ENCODE results near the gene TRABD2B.

Gene TRABD2B

GRCh38 chr1:47809301-47810084 is 187.7 kb downstream of the TRABD2B start:
- no peaks in the 10 kb centered on the region for H3K27me3 ChIP-seq (ENCODE audit: insufficient read depth, low read length)
- H3K4me1 ChIP-seq (ENCODE audit: insufficient read depth, low read length), result peaks cover 8% of the 10 kb centered on the region
- no peaks in the 10 kb centered on the region for H3K9me3 ChIP-seq (ENCODE audit: low read length)
- H3K36me3 ChIP-seq (ENCODE audit: insufficient read depth, low read length), result no peaks in the 10 kb centered on the region
- no peak overlapping the region for H2AFZ ChIP-seq (ENCODE audit: low read depth, low read length)
- H3K4me3 ChIP-seq (ENCODE audit: low read length), result no peak overlapping the region

- Histone ChIP-seq H3K9me3 (ENCODE audit: low read length) (no peaks in the 10 kb centered on the region), H3K4me3 (ENCODE audit: low read length) (no peak overlapping the region), H2AFZ (ENCODE audit: low read depth, low read length) (no peak overlapping the region), H3K27me3 (ENCODE audit: insufficient read depth, low read length) (no peaks in the 10 kb centered on the region), H3K36me3 (ENCODE audit: insufficient read depth, low read length) (no peaks in the 10 kb centered on the region), H3K4me1 (ENCODE audit: insufficient read depth, low read length) (peaks cover 8% of the 10 kb centered on the region)
These were observed 188.6 kb downstream of the TRABD2B start for GRCh38 chr1:47808612-47809011.

GRCh38 chr1:47805921-47806361 is 191.2 kb downstream of the TRABD2B start:
- Histone ChIP-seq H3K4me1 (ENCODE audit: insufficient read depth, low read length) (no peaks in the 10 kb centered on the region), H3K4me3 (ENCODE audit: low read length) (no peak overlapping the region), H3K9me3 (ENCODE audit: low read length) (no peaks in the 10 kb centered on the region), H3K36me3 (ENCODE audit: insufficient read depth, low read length) (no peaks in the 10 kb centered on the region), H2AFZ (ENCODE audit: low read depth, low read length) (no peak overlapping the region), H3K27me3 (ENCODE audit: insufficient read depth, low read length) (no peaks in the 10 kb centered on the region)

GRCh38 chr1:47805018-47805417 is 192.2 kb downstream of the TRABD2B start:
- Histone ChIP-seq H3K36me3 (ENCODE audit: insufficient read depth, low read length) (no peaks in the 10 kb centered on the region), H3K9me3 (ENCODE audit: low read length) (no peaks in the 10 kb centered on the region), H3K4me1 (ENCODE audit: insufficient read depth, low read length) (no peaks in the 10 kb centered on the region), H3K27me3 (ENCODE audit: insufficient read depth, low read length) (no peaks in the 10 kb centered on the region), H2AFZ (ENCODE audit: low read depth, low read length) (no peak overlapping the region), H3K4me3 (ENCODE audit: low read length) (no peak overlapping the region)

- Histone ChIP-seq H3K4me3 (ENCODE audit: low read length) (no peak overlapping the region), H3K36me3 (ENCODE audit: insufficient read depth, low read length) (no peaks in the 10 kb centered on the region), H2AFZ (ENCODE audit: low read depth, low read length) (no peak overlapping the region), H3K4me1 (ENCODE audit: insufficient read depth, low read length) (no peaks in the 10 kb centered on the region), H3K9me3 (ENCODE audit: low read length) (no peaks in the 10 kb centered on the region), H3K27me3 (ENCODE audit: insufficient read depth, low read length) (no peaks in the 10 kb centered on the region)
These were observed 193.2 kb downstream of the TRABD2B start for GRCh38 chr1:47803815-47804501.

GRCh38 chr1:47797575-47797974 is 199.6 kb downstream of the TRABD2B start:
- Histone ChIP-seq H3K36me3 (ENCODE audit: insufficient read depth, low read length) (no peaks in the 10 kb centered on the region), H3K27me3 (ENCODE audit: insufficient read depth, low read length) (no peaks in the 10 kb centered on the region)

GRCh38 chr1:47796626-47797025 is 200.6 kb downstream of the TRABD2B start:
- Histone ChIP-seq H3K36me3 (ENCODE audit: insufficient read depth, low read length) (no peaks in the 10 kb centered on the region), H3K4me3 (ENCODE audit: low read length) (no peak overlapping the region), H3K27me3 (ENCODE audit: insufficient read depth, low read length) (no peaks in the 10 kb centered on the region), H3K4me1 (ENCODE audit: insufficient read depth, low read length) (no peaks in the 10 kb centered on the region), H2AFZ (ENCODE audit: low read depth, low read length) (no peak overlapping the region), H3K9me3 (ENCODE audit: low read length) (no peaks in the 10 kb centered on the region)

More at GRCh38 chr1:47797575-47797974, 199.6 kb downstream of the TRABD2B start:
- no peak overlapping the region for H2AFZ ChIP-seq (ENCODE audit: low read depth, low read length)
- H3K4me3 ChIP-seq (ENCODE audit: low read length), result no peak overlapping the region
- H3K4me1 ChIP-seq (ENCODE audit: insufficient read depth, low read length), result no peaks in the 10 kb centered on the region
- H3K9me3 ChIP-seq (ENCODE audit: low read length), result no peaks in the 10 kb centered on the region

GRCh38 chr1:47795102-47795501 is 202.1 kb downstream of the TRABD2B start:
- H3K27me3 ChIP-seq (ENCODE audit: insufficient read depth, low read length), result no peaks in the 10 kb centered on the region
- no peaks in the 10 kb centered on the region for H3K36me3 ChIP-seq (ENCODE audit: insufficient read depth, low read length)
- H2AFZ ChIP-seq (ENCODE audit: low read depth, low read length), result no peak overlapping the region
- no peaks in the 10 kb centered on the region for H3K9me3 ChIP-seq (ENCODE audit: low read length)
- H3K4me3 ChIP-seq (ENCODE audit: low read length), result no peak overlapping the region
- no peaks in the 10 kb centered on the region for H3K4me1 ChIP-seq (ENCODE audit: insufficient read depth, low read length)

- Histone ChIP-seq H2AFZ (ENCODE audit: low read depth, low read length) (no peak overlapping the region), H3K4me3 (ENCODE audit: low read length) (no peak overlapping the region), H3K36me3 (ENCODE audit: insufficient read depth, low read length) (no peaks in the 10 kb centered on the region), H3K9me3 (ENCODE audit: low read length) (no peaks in the 10 kb centered on the region), H3K27me3 (ENCODE audit: insufficient read depth, low read length) (no peaks in the 10 kb centered on the region), H3K4me1 (ENCODE audit: insufficient read depth, low read length) (no peaks in the 10 kb centered on the region)
These were observed 202.7 kb downstream of the TRABD2B start for GRCh38 chr1:47794530-47794929.

GRCh38 chr1:47794081-47794480 is 203.1 kb downstream of the TRABD2B start:
- Histone ChIP-seq H3K4me1 (ENCODE audit: insufficient read depth, low read length) (no peaks in the 10 kb centered on the region), H3K4me3 (ENCODE audit: low read length) (no peak overlapping the region), H3K27me3 (ENCODE audit: insufficient read depth, low read length) (no peaks in the 10 kb centered on the region), H3K9me3 (ENCODE audit: low read length) (no peaks in the 10 kb centered on the region), H2AFZ (ENCODE audit: low read depth, low read length) (no peak overlapping the region), H3K36me3 (ENCODE audit: insufficient read depth, low read length) (no peaks in the 10 kb centered on the region)

GRCh38 chr1:47793563-47793962 is 203.6 kb downstream of the TRABD2B start:
- Histone ChIP-seq H3K27me3 (ENCODE audit: insufficient read depth, low read length) (no peaks in the 10 kb centered on the region), H3K4me1 (ENCODE audit: insufficient read depth, low read length) (no peaks in the 10 kb centered on the region), H3K36me3 (ENCODE audit: insufficient read depth, low read length) (no peaks in the 10 kb centered on the region), H2AFZ (ENCODE audit: low read depth, low read length) (no peak overlapping the region), H3K9me3 (ENCODE audit: low read length) (no peaks in the 10 kb centered on the region), H3K4me3 (ENCODE audit: low read length) (no peak overlapping the region)

GRCh38 chr1:47792779-47793178 is 204.4 kb downstream of the TRABD2B start:
- Histone ChIP-seq H3K36me3 (ENCODE audit: insufficient read depth, low read length) (no peaks in the 10 kb centered on the region), H3K9me3 (ENCODE audit: low read length) (no peaks in the 10 kb centered on the region), H3K4me1 (ENCODE audit: insufficient read depth, low read length) (no peaks in the 10 kb centered on the region), H3K27me3 (ENCODE audit: insufficient read depth, low read length) (no peaks in the 10 kb centered on the region), H2AFZ (ENCODE audit: low read depth, low read length) (no peak overlapping the region), H3K4me3 (ENCODE audit: low read length) (no peak overlapping the region)

GRCh38 chr1:47791879-47792608 is 205.1 kb downstream of the TRABD2B start:
- H3K36me3 ChIP-seq (ENCODE audit: insufficient read depth, low read length), result no peaks in the 10 kb centered on the region
- H2AFZ ChIP-seq (ENCODE audit: low read depth, low read length), result no peak overlapping the region
- H3K4me1 ChIP-seq (ENCODE audit: insufficient read depth, low read length), result no peaks in the 10 kb centered on the region
- no peaks in the 10 kb centered on the region for H3K9me3 ChIP-seq (ENCODE audit: low read length)
- no peak overlapping the region for H3K4me3 ChIP-seq (ENCODE audit: low read length)
- H3K27me3 ChIP-seq (ENCODE audit: insufficient read depth, low read length), result no peaks in the 10 kb centered on the region
